ENCODE measurements around the gene FNDC3B. TPM values are rescaled to one million over a fixed set of nuclear protein-coding genes. Genes with fewer than 3 reads are reported as not detected.

Gene FNDC3B
- total RNA-seq, 2 donors from 2014 or later = 27.0 to 41.6 TPM

DNA sequence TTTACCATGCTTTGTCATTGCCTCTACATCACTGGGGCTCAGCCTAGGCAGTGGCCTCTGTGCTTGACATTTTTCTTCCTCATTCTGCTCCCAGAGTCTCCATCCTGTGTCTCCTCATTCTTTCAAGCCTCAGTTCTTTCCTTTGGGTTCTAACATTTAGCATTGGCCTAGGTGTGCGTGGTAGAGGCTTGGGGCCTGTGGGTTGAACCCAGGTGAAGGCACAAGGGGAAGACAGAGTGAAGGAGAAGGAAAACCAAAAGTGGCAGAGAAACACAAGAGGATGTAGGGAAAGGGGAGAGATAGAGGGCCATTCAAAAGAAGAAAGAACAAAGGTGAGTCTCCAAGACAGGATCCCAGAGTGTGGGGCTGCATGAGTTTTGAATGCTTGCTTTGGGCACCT, 75.7 kb downstream of the FNDC3B start:
- H3K27me3 Mint-ChIP-seq = no peaks in the 10 kb centered on the region
- no peak for DNase-seq
- ATAC-seq = no peak
- peaks cover 25% of the 10 kb centered on the region for H3K4me1 Mint-ChIP-seq
- H3K27ac Mint-ChIP-seq = peak overlapping the region; percentile 2
- H3K9me3 ChIP-seq (ENCODE audit: control insufficient read depth, low read length, poor library complexity, severe bottlenecking) = no peaks in the 10 kb centered on the region
- H3K36me3 Mint-ChIP-seq (ENCODE audit: low read depth) = peaks cover 15% of the 10 kb centered on the region
- peak overlapping the region; percentile 65 for H3K4me3 Mint-ChIP-seq

DNA sequence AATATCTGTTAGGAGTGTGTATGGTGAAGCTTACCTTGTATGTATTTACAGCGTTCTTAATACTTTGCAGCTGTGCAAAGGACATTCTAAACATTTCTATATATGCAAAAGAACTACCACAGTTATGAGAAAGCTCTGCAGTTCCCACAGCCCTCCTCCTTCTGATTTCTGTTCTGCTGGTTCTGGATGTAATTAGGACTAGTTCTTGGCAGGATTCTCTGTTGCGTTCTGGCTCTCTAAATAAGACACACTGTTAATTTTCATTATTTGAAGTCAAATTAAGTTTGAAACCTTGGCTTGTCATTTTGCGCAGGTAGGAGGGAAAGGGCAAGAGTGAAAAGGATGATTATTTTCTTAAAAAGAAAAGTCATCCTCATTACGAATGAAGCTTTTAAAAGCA, 76.4 kb downstream of the FNDC3B start:
- Mint-ChIP-seq H3K4me1 (peaks cover 20% of the 10 kb centered on the region), H3K27ac (no peak overlapping the region), H3K27me3 (no peaks in the 10 kb centered on the region), H3K36me3 (ENCODE audit: low read depth) (peaks cover 15% of the 10 kb centered on the region), H3K4me3 (no peak overlapping the region)
- no peak for ATAC-seq
- no peaks in the 10 kb centered on the region for H3K9me3 ChIP-seq (ENCODE audit: control insufficient read depth, low read length, poor library complexity, severe bottlenecking)
- DNase-seq = no peak

DNA sequence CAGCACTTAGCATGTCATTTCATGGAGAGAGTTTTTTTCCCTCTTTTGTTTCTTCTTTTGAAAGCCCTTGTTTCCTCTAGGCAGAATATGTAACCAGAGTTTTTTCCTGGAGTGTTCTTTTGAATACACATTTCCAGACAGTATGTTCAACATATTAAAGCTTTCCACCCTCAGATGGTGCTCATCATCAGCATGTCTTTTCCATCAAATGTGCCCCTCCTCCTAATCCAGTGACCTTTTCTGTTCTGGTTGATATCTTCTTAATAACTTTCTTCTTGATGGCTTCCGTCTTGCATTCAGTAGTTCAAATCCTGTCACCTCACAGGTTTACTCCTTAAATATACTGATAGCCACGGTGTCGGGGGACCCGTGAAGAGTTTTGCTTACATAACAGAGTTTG, 78.6 kb downstream of the FNDC3B start:
- Mint-ChIP-seq H3K27me3 (no peaks in the 10 kb centered on the region), H3K36me3 (ENCODE audit: low read depth) (peaks cover 15% of the 10 kb centered on the region), H3K4me1 (peaks cover 20% of the 10 kb centered on the region), H3K4me3 (no peak overlapping the region), H3K27ac (peak overlapping the region; percentile 57)
- DNase-seq (no peak), ATAC-seq (no peak)
- no peaks in the 10 kb centered on the region for H3K9me3 ChIP-seq (ENCODE audit: control insufficient read depth, low read length, poor library complexity, severe bottlenecking)

DNA sequence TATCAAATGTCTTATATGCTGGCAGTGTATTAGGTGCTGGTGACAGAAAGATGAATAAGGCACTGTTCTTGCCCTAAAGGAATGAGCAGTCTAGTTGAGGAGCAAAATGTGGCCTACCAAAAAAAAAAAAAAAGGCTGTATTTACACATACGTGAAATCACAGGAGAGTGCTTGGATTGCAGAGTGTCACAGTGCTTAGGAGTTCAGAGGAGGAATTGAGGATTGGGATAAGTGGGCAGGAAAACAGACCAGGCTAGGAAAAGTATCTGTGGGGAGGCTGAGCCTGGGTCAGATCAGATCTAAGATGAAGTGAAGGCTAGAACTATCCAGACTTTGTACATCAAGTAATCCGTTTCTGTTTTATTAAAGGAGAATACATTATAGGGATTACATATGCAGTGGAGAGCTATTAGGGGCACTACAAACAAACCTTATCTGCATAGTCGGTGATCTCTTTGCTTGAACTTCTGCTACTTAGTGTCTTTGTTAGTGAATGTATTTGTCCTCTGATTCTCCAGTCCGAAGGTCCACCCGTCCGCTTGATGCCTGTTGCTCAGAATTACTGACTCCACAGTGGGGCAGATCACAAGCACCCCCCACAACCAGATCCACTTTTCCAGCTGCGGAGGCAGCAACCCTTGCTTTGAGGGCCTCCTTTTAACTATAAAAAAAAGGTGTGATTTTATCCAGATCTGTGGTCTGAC, 80.0 kb downstream of the FNDC3B start:
- Mint-ChIP-seq H3K36me3 (ENCODE audit: low read depth) (peaks cover 9% of the 10 kb centered on the region), H3K27ac (peak overlapping the region; percentile 57), H3K27me3 (no peaks in the 10 kb centered on the region), H3K4me1 (peaks cover 14% of the 10 kb centered on the region), H3K4me3 (no peak overlapping the region)
- no peaks in the 10 kb centered on the region for H3K9me3 ChIP-seq (ENCODE audit: control insufficient read depth, low read length, poor library complexity, severe bottlenecking)
- ATAC-seq (no peak), DNase-seq (no peak)

DNA sequence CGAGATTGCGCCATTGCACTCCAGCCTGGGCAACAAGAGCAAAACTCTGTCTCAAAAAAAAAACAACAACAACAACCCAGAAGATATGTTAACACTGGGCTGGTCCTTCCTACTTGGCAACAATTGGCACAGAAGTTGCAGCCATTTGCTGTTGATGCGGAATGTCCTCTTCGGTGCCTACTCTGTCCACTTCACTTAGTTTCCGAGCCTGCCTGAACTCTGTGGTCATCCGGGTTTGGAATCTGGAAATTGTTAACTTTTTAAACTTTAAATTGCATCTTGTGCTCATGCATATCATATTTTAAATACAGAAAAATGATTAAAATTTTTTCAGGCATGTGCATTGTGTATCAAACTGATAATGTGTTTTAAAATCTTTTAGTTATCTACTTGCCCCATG, 81.5 kb downstream of the FNDC3B start:
- DNase-seq = no peak
- Mint-ChIP-seq H3K27me3 (no peaks in the 10 kb centered on the region), H3K36me3 (ENCODE audit: low read depth) (peaks cover 5% of the 10 kb centered on the region), H3K27ac (no peak overlapping the region), H3K4me3 (no peak overlapping the region), H3K4me1 (peaks cover 14% of the 10 kb centered on the region)
- no peak for ATAC-seq
- H3K9me3 ChIP-seq (ENCODE audit: control insufficient read depth, low read length, poor library complexity, severe bottlenecking) = no peaks in the 10 kb centered on the region

DNA sequence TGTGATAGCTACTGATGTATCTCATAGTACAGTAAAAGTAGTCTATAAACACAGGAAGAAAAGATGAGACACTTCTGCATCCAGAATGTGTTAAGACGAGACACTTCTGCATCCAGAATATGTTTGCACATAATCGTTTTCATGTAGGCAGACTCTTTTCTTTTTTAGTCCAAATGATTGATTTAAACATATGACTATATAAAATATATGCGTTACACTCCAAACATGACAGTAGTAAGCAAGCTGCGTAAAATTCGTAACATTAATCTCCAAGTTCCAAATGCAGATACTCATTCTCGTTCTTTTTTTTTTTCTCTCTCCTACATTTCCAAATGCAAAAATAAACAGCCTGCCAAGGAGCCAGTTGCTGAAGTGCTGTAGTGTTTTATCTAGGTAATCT, 82.6 kb downstream of the FNDC3B start:
- DNase-seq = no peak
- no peak for ATAC-seq

DNA sequence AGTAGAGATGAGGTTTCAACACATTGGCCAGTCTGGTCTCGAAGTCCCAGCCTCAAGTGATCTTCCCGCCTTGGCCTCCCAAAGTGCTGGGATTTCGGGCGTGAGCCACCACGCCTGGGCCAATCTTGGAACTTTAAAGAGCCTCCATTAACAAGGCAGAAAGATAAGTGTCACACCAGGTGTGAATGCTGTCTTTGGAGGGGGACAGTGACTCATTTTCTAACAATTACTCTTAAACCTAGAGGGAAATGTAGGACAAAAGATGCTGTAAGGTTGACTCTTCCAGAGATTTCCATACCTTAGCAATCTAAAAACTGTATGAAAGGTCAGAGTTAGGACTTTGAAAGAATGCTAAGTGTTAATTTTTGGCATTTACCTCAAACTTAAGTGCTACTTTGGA, 84.9 kb downstream of the FNDC3B start:
- H3K4me3 Mint-ChIP-seq = no peak overlapping the region
- no peak for DNase-seq

More for the DNA sequence above, 82.6 kb downstream of the FNDC3B start:
- peaks cover 5% of the 10 kb centered on the region for H3K36me3 Mint-ChIP-seq (ENCODE audit: low read depth)
- H3K4me3 Mint-ChIP-seq = no peak overlapping the region
- H3K27me3 Mint-ChIP-seq = no peaks in the 10 kb centered on the region
- H3K27ac Mint-ChIP-seq = no peak overlapping the region
- no peaks in the 10 kb centered on the region for H3K9me3 ChIP-seq (ENCODE audit: control insufficient read depth, low read length, poor library complexity, severe bottlenecking)
- H3K4me1 Mint-ChIP-seq = peaks cover 20% of the 10 kb centered on the region

DNA sequence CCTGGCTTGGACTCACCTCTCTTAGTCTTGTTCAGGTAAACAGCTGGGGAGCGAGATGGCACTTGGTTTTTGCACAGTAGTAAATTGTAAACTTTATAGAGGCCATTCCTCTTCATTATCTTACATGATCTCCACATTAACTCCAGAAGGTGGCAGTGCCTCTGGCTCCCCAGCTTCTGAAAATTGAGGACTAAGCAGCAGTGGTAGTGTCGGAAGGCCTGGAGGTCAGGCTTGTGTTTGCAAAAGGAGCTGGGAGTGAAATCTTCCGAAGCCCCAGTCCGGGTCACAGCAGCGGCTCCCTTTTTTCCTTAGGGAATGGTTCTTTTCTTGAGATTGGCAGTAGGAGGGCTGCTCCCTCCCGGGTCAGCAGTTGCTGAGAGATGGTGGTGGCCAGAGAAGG, 85.7 kb downstream of the FNDC3B start:
- H3K27me3 Mint-ChIP-seq = no peaks in the 10 kb centered on the region
- H3K4me1 Mint-ChIP-seq = peaks cover 25% of the 10 kb centered on the region
- ATAC-seq = no peak
- H3K4me3 Mint-ChIP-seq = no peak overlapping the region
- DNase-seq = no peak
- no peaks in the 10 kb centered on the region for H3K9me3 ChIP-seq (ENCODE audit: control insufficient read depth, low read length, poor library complexity, severe bottlenecking)
- no peaks in the 10 kb centered on the region for H3K36me3 Mint-ChIP-seq (ENCODE audit: low read depth)
- no peak overlapping the region for H3K27ac Mint-ChIP-seq

More for the DNA sequence above, 84.9 kb downstream of the FNDC3B start:
- no peaks in the 10 kb centered on the region for H3K9me3 ChIP-seq (ENCODE audit: control insufficient read depth, low read length, poor library complexity, severe bottlenecking)
- H3K27me3 Mint-ChIP-seq = no peaks in the 10 kb centered on the region
- peaks cover 22% of the 10 kb centered on the region for H3K4me1 Mint-ChIP-seq
- no peak overlapping the region for H3K27ac Mint-ChIP-seq
- peaks cover 2% of the 10 kb centered on the region for H3K36me3 Mint-ChIP-seq (ENCODE audit: low read depth)
- no peak for ATAC-seq

DNA sequence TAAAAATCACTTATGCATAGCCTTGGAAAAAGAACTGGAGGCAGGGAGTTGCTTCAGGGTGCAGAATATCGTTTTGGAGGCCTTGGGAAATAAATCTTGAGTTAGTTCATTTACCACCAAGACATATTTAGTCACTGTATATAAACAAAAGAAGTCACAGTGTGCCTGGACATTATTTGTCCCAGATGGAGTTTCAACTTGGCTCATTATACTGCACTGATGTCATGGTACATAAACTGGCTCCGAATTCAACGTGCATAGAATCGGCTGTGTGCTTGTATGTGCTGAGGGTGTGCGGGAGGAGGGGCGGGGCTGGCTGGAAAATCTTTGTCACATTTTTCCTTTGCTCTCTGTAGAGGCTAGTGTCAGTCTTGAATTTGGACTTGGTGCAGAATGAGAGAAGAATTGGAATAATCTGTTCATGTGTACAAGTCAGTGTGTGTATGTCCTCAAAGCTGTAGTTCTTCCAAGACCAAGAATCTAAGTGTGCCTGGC, 86.6 kb downstream of the FNDC3B start:
- DNase-seq (no peak), ATAC-seq (no peak)
- no peak overlapping the region for H3K4me3 Mint-ChIP-seq
- H3K27me3 Mint-ChIP-seq = no peaks in the 10 kb centered on the region
- no peaks in the 10 kb centered on the region for H3K36me3 Mint-ChIP-seq (ENCODE audit: low read depth)
- H3K4me1 Mint-ChIP-seq = peaks cover 31% of the 10 kb centered on the region
- H3K27ac Mint-ChIP-seq = peak overlapping the region; percentile 11
- H3K9me3 ChIP-seq (ENCODE audit: control insufficient read depth, low read length, poor library complexity, severe bottlenecking) = no peaks in the 10 kb centered on the region

DNA sequence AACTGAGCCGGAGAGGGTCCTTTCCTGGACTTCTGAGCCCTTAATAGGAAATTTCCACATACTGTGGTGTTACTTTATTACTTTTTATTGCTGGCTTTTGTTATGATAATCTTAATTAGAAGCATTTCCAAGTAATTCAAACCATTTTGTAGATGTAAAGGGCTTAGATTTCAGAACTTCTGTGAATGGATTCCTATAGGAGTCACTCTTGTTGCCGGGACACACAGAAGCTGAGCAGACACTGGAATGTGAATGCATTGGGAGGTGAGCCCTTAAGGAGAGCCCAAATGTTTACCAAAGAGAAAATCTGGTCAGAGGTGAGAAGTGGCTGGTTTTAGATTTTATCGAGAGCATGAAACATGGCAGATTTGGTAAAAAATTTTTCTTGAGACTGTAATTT, 87.4 kb downstream of the FNDC3B start:
- H3K27me3 Mint-ChIP-seq = no peaks in the 10 kb centered on the region
- ATAC-seq (no peak), DNase-seq (no peak)
- no peaks in the 10 kb centered on the region for H3K9me3 ChIP-seq (ENCODE audit: control insufficient read depth, low read length, poor library complexity, severe bottlenecking)
- no peaks in the 10 kb centered on the region for H3K36me3 Mint-ChIP-seq (ENCODE audit: low read depth)
- peaks cover 32% of the 10 kb centered on the region for H3K4me1 Mint-ChIP-seq
- H3K4me3 Mint-ChIP-seq = no peak overlapping the region
- H3K27ac Mint-ChIP-seq = peak overlapping the region; percentile 11

DNA sequence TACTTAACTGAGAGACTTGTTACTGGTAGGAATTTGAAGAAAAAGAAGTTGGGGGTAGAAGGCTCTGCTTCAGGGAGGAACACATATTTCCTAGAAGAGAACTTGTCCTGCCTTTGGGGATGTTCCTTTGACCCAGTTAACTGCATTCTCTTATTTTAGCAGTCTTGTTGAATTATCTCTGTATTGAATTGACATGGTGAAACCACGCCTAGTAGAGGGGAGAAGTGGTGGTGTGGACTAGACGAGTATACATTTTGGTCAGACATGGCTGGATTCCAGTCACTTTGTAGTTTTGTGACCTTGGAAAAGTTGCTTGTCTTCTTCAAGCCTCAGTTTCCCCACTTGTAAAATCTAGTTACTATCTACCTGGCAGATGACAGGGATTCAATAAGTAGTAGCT, 87.8 kb downstream of the FNDC3B start:
- DNase-seq (no peak), ATAC-seq (no peak)
- H3K27ac Mint-ChIP-seq = no peak overlapping the region
- H3K36me3 Mint-ChIP-seq (ENCODE audit: low read depth) = no peaks in the 10 kb centered on the region
- H3K4me1 Mint-ChIP-seq = peaks cover 36% of the 10 kb centered on the region
- no peaks in the 10 kb centered on the region for H3K9me3 ChIP-seq (ENCODE audit: control insufficient read depth, low read length, poor library complexity, severe bottlenecking)
- no peaks in the 10 kb centered on the region for H3K27me3 Mint-ChIP-seq
- H3K4me3 Mint-ChIP-seq = no peak overlapping the region

DNA sequence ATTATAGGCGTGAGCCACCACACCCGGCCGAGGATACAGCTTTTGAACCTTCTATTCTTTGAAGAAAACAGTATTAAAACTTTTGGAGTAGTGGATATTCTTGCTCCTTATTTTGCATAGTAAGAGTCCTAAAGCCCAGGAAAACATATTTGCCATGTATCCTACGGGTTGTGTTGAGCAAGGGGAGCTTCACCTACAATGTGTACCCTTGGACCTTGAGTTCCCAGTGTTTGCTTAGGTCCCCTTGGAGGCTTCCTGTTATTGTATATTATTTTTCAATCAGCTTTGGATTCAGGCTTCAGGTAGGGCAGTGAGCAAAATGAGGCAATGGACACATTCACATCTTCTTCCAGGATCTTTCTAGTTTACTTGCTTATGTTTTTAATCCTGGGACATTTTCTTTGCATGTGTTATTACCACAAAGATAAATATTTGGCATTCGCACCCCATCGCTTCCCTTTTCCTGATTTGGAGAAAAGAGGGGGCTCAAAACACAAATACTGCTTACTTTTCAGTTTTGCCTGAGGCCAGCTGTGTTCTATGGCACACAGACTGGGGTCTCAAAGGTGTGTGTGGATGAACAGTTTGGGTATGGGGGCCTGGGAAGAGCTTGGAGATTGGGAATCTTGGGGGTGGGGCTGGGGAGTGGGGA, 88.7 kb downstream of the FNDC3B start:
- Mint-ChIP-seq H3K27me3 (no peaks in the 10 kb centered on the region), H3K4me3 (no peak overlapping the region), H3K4me1 (peaks cover 37% of the 10 kb centered on the region), H3K27ac (peak overlapping the region; percentile 98), H3K36me3 (ENCODE audit: low read depth) (no peaks in the 10 kb centered on the region)
- H3K9me3 ChIP-seq (ENCODE audit: control insufficient read depth, low read length, poor library complexity, severe bottlenecking) = no peaks in the 10 kb centered on the region
- ATAC-seq (no peak), DNase-seq (no peak)

DNA sequence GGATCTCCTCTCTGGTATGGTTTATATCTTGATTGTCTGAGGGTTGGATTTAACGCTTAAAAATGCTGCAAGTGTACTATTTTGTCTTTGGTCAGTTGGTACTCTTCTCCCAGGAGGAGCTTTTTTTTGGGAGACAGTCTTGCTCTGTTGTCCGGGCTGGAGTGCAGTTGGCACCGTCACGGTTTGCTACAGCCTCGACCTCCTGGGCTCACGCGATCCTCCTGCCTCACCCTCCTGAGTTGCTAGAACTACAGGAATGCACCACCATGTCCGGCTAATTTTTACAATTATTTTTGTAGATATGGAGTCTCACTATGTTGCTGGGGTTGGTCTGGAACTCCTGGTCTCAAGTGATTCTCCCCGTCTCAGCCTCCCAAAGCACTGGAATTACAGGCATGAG, 89.5 kb downstream of the FNDC3B start:
- H3K4me3 Mint-ChIP-seq = no peak overlapping the region
- no peak for DNase-seq
- no peaks in the 10 kb centered on the region for H3K27me3 Mint-ChIP-seq
- H3K4me1 Mint-ChIP-seq = peaks cover 39% of the 10 kb centered on the region
- ATAC-seq = no peak
- H3K36me3 Mint-ChIP-seq (ENCODE audit: low read depth) = no peaks in the 10 kb centered on the region
- H3K27ac Mint-ChIP-seq = peak overlapping the region; percentile 98
- H3K9me3 ChIP-seq (ENCODE audit: control insufficient read depth, low read length, poor library complexity, severe bottlenecking) = no peaks in the 10 kb centered on the region

DNA sequence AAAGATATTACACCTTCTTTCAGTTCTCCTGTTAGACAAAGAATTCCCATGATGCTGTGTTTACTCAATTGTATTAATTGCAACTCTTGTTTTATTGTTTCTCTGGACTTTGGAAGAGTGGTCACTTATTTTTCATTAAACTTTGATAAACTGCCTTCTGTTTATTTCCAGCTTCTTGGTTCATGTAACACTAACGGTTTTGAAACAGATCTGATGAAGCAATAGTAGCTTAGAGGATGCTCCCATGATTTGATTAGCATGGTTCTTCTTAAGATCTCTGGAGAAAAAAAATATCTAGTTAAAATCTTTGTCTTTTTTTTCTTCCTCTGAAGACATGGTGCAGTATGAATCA, 90.1 kb downstream of the FNDC3B start:
- Mint-ChIP-seq H3K4me1 (peaks cover 43% of the 10 kb centered on the region), H3K27ac (peak overlapping the region; percentile 98), H3K27me3 (no peaks in the 10 kb centered on the region), H3K4me3 (peak overlapping the region; percentile 74), H3K36me3 (ENCODE audit: low read depth) (no peaks in the 10 kb centered on the region)
- no peaks in the 10 kb centered on the region for H3K9me3 ChIP-seq (ENCODE audit: control insufficient read depth, low read length, poor library complexity, severe bottlenecking)
- ATAC-seq (no peak), DNase-seq (no peak)
